Measurements from ENCODE around the gene HSD17B14. TPM values are rescaled to one million over a fixed set of nuclear protein-coding genes. Genes with fewer than 3 reads are reported as not detected.

The HSD17B14 gene
- total and polyA plus RNA-seq, 2 of the 8 experiments (the other 6 are each of a cell fraction or from before 2014, with no cell fraction given), result 8.4 to 25.5 TPM

GRCh38 chr19:48794291-48794690 is 42.0 kb downstream of the HSD17B14 start (continued):
- TF ChIP-seq CTCF (IDR thresholded peaks at IDR 0.05; ENCODE audit: control extremely low read depth in 1 of 3, insufficient read depth in 1 of 3, low read depth in 1 of 3, low read length in 3 of 3) (no peak), E2F6 (IDR thresholded peaks at IDR 0.05) (no peak)

Measured in H1 (cell line).